PC-3 (cell line): Measurements from ENCODE around the gene IFNA8. TPM values are rescaled to one million over a fixed set of nuclear protein-coding genes. Genes with fewer than 3 reads are reported as not detected.
"Not testable (repeated sequence)": the region's sequence is repeated elsewhere in the genome, so short reads cannot be mapped to it uniquely, and the experiment has no call there.

Experiments used
- ATAC-seq: fragments of 200-7000 bp; cut with Tn5 transposase; 2 replicates; pipeline ENCODE4 v1.9.1; 2020; ENCODE audit warnings: mild to moderate bottlenecking, moderate library complexity
- BruUV-seq: library from RNA; stranded (reverse); fragments of 400-500 nt; replicated peaks from 2 replicates; lab custom pipeline; 2021; lab: Mats Ljungman, UMichigan
- CTCF ChIA-PET: fragments of 300-600 bp; sonication (Branson Sonifier 250); formaldehyde crosslinking; loops from one replicate; lab custom pipeline; 2022; ENCODE audit warnings: antibody characterized with exemption; lab: Charles Lee
- POLR2A ChIA-PET: fragments of 300-600 bp; sonication (Branson Sonifier 250); formaldehyde crosslinking; loops from one replicate; lab custom pipeline; 2022; ENCODE audit warnings: antibody characterized with exemption; ENCODE audit not compliant: unreplicated experiment; lab: Charles Lee
- DNase-seq: peaks from one replicate; pipeline ENCODE4 v3.0.0-alpha.2; 2015
- H2AFZ ChIP-seq: fragments of 300-600 bp; sonication (generic); 2 replicates; pipeline ENCODE4 v1.6.0; 2016; ENCODE audit warnings: antibody characterized with exemption, low read length
- H3F3A ChIP-seq: fragments of 300-600 bp; sonication (generic); one replicate; pipeline ENCODE4 v1.6.0; 2017; ENCODE audit warnings: antibody characterized with exemption, low read length, control low read depth, mild to moderate bottlenecking; ENCODE audit not compliant: unreplicated experiment
- H3K27ac ChIP-seq: fragments of 300-600 bp; sonication (generic); 2 replicates; pipeline ENCODE4 v1.5.1; 2016; ENCODE audit warnings: mild to moderate bottlenecking, low read length
- H3K27me3 ChIP-seq: fragments of 300-600 bp; sonication (generic); 2 replicates; pipeline ENCODE4 v1.6.1; 2016; ENCODE audit warnings: low read length, mixed read lengths
- H3K36me3 ChIP-seq: fragments of 300-600 bp; sonication (generic); 2 replicates; pipeline ENCODE4 v1.6.1; 2016; ENCODE audit warnings: low read depth, mixed run types, low read length, mixed read lengths
- H3K4me1 ChIP-seq: fragments of 300-600 bp; sonication (generic); 2 replicates; pipeline ENCODE4 v1.5.1; 2016; ENCODE audit warnings: low read length; ENCODE audit not compliant: insufficient read depth
- H3K4me2 ChIP-seq: fragments of 300-600 bp; sonication (generic); 2 replicates; pipeline ENCODE4 v1.6.0; 2016; ENCODE audit warnings: low read length
- H3K4me3 ChIP-seq: fragments of 300-600 bp; sonication (generic); 2 replicates; pipeline ENCODE4 v1.5.1; 2016; ENCODE audit warnings: mild to moderate bottlenecking, low read length, mixed read lengths
- H3K79me2 ChIP-seq: fragments of 300-600 bp; sonication (generic); 2 replicates; pipeline ENCODE4 v1.6.1; 2017; ENCODE audit warnings: low read length, mixed read lengths
- H3K9ac ChIP-seq: fragments of 300-600 bp; sonication (generic); 2 replicates; pipeline ENCODE4 v1.6.0; 2016; ENCODE audit warnings: mild to moderate bottlenecking, low read length
- H3K9me2 ChIP-seq: fragments of 300-600 bp; sonication (generic); replicated peaks from 2 replicates; pipeline ENCODE4 v1.6.1; 2016; ENCODE audit warnings: mixed run types, low read length, mixed read lengths
- H3K9me3 ChIP-seq: fragments of 300-600 bp; sonication (generic); 2 replicates; pipeline ENCODE4 v1.6.1; 2016; ENCODE audit warnings: low read length, mixed read lengths
- H4K20me1 ChIP-seq: fragments of 300-600 bp; sonication (generic); 2 replicates; pipeline ENCODE4 v1.6.1; 2016; ENCODE audit warnings: low read length, mixed read lengths
- CTCF ChIP-seq: fragments of 300-600 bp; sonication (generic); conservative IDR thresholded peaks from 2 replicates; pipeline ENCODE4 v1.5.1; 2017; ENCODE audit warnings: antibody characterized with exemption, low read depth, mild to moderate bottlenecking, low read length
- EZH2 ChIP-seq: fragments of 300-600 bp; sonication (generic); IDR thresholded peaks from one replicate; pipeline ENCODE4 v1.6.1; 2017; ENCODE audit warnings: antibody characterized with exemption, mild to moderate bottlenecking, low read length; ENCODE audit not compliant: unreplicated experiment
- EZH2phosphoT487 ChIP-seq: fragments of 300-600 bp; sonication (generic); IDR thresholded peaks from 2 replicates; pipeline ENCODE4 v1.6.1; 2018; ENCODE audit warnings: mild to moderate bottlenecking, antibody characterized with exemption, low read length, borderline replicate concordance
- intact Hi-C: fragments of 100-400 bp; cut with micrococcal nuclease; formaldehyde crosslinking; loops from 2 replicates; pipeline ENCODE4 v1.9.0; 2023
- total RNA-seq: library from RNA; depleted of rRNA; stranded (reverse); fragments of >200 nt; gene quantifications from 2 replicates; pipeline ENCODE4 v1.2.3, GENCODE V29; 2014

IFNA8 gene
- total RNA-seq, 1 experiment from 2014 or later = not detected

- intact Hi-C loops = loop anchor here (1.0 kb wide), 1 partner anchor 355 kb away; no protein-coding TSS in a partner anchor
- POLR2A ChIA-PET = no interaction called here
- H3K4me2 ChIP-seq = no peak overlapping the region
These were observed 25.5 kb downstream of the IFNA8 start for GRCh38 chr9:21434202-21435014.

DNA sequence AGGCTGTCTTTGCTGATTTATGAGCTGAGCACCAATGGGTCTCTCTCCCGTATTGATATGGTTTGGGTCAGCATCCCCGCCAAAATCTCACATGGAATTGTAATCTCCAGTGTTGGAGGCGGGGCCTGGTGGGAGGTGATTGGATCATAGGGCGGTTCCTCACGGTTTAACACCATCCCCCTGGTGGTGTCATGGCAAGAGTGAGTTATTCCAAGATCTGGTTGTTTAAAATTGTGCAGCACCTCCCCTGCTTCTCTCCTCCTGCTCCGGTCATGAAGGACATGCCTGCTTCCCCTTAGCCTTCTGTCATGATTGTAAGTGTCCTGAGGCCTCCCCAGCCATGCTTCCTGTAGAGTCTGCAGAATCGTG is 26.1 kb downstream of the IFNA8 start:
- intact Hi-C loops, ATAC-seq: not testable (repeated sequence)

More at GRCh38 chr9:21434202-21435014, 25.5 kb downstream of the IFNA8 start:
- no peaks in the 10 kb centered on the region for H3K36me3 ChIP-seq
- no peak overlapping the region for H3K4me3 ChIP-seq
- no peak overlapping the region for H3K27ac ChIP-seq
- no peaks in the 10 kb centered on the region for H3F3A ChIP-seq
- H3K27me3 ChIP-seq = no peaks in the 10 kb centered on the region
- H3K9me3 ChIP-seq = no peaks in the 10 kb centered on the region
- ATAC-seq (no peak), DNase-seq (peak; percentile 83)
- no peaks in the 10 kb centered on the region for H3K4me1 ChIP-seq
- H4K20me1 ChIP-seq = no peaks in the 10 kb centered on the region
- TF ChIP-seq CTCF = peak; percentile 73
- TF ChIP-seq EZH2 = no peak
- TF ChIP-seq EZH2phosphoT487 = no peak
- H2AFZ ChIP-seq = no peak overlapping the region
- no TSS peak for BruUV-seq
- H3K9ac ChIP-seq = no peak overlapping the region
- no peaks in the 10 kb centered on the region for H3K79me2 ChIP-seq
- CTCF ChIA-PET = interaction anchor here (0.6 to 1.1 kb wide), 7 partner anchors 13 to 355 kb away, joined by 3 to 11 read pairs (median 4); no protein-coding TSS in a partner anchor
- no peaks in the 10 kb centered on the region for H3K9me2 ChIP-seq

GRCh38 chr9:21440139-21440538 is 31.2 kb downstream of the IFNA8 start, which contains the start of gene IFNA1:
Gene IFNA1, plus strand, starts transcription at chr9:21440439. Its CDS starts 69 bp downstream, at chr9:21440508.
- H3K27me3 ChIP-seq = no peaks in the 10 kb centered on the region
- ATAC-seq = no peak
- POLR2A ChIA-PET = no interaction called here

More for the DNA sequence above, 26.1 kb downstream of the IFNA8 start:
- H3K27me3 ChIP-seq, H3K4me3 ChIP-seq, BruUV-seq, H3F3A ChIP-seq, H3K36me3 ChIP-seq, H3K4me1 ChIP-seq, DNase-seq, H3K9ac ChIP-seq, H3K9me2 ChIP-seq, H3K27ac ChIP-seq, H2AFZ ChIP-seq, H3K4me2 ChIP-seq, H4K20me1 ChIP-seq, H3K79me2 ChIP-seq, H3K9me3 ChIP-seq, POLR2A ChIA-PET: not testable (repeated sequence)
- CTCF ChIA-PET = interaction anchor here (0.6 to 1.1 kb wide), 7 partner anchors 12 to 354 kb away, joined by 3 to 11 read pairs (median 4); no protein-coding TSS in a partner anchor

More at GRCh38 chr9:21440139-21440538, 31.2 kb downstream of the IFNA8 start, which contains the start of gene IFNA1:
- Histone ChIP-seq H3K9me3 (no peaks in the 10 kb centered on the region), H3K79me2 (no peaks in the 10 kb centered on the region), H3F3A (no peaks in the 10 kb centered on the region), H4K20me1 (no peaks in the 10 kb centered on the region), H3K9me2 (no peaks in the 10 kb centered on the region), H3K27ac (no peak within 1 kb of the TSS), H3K4me3 (no peak within 1 kb of the TSS), H2AFZ (no peak within 1 kb of the TSS), H3K9ac (no peak within 1 kb of the TSS), H3K36me3 (no peaks in the 10 kb centered on the region), H3K4me2 (no peak within 1 kb of the TSS), H3K4me1 (no peaks in the 10 kb centered on the region)
- TF ChIP-seq EZH2 = no peak
- TF ChIP-seq EZH2phosphoT487 = no peak
- TF ChIP-seq CTCF = no peak
- intact Hi-C loops = no loop called here
- BruUV-seq = no TSS peak
- DNase-seq = no peak
- CTCF ChIA-PET = no interaction called here
